NCI-H1048 (cell line): Measurements from ENCODE around the gene EMILIN1.
A peak's percentile ranks its signal among the peaks of the same experiment; 100 is the strongest.

Experiments used
- DNase-seq: peaks from one replicate; lab custom pipeline; 2025; lab: John Stamatoyannopoulos, UW

Gene EMILIN1

GRCh38 chr2:27080140-27080469 lies 1.7 kb downstream of the EMILIN1 start:
- DNase-seq, result no peak

- no peak for DNase-seq
Observed at GRCh38 chr2:27080603-27080936, 2.2 kb downstream of the EMILIN1 start.

GRCh38 chr2:27081984-27082772 lies 3.8 kb downstream of the EMILIN1 start:
- DNase-seq, result no peak

GRCh38 chr2:27082773-27083409 lies 4.5 kb downstream of the EMILIN1 start:
- no peak for DNase-seq

- DNase-seq, result no peak
Observed at GRCh38 chr2:27083410-27084296, 5.2 kb downstream of the EMILIN1 start.

- DNase-seq, result no peak
Observed at GRCh38 chr2:27084297-27085061, 6.1 kb downstream of the EMILIN1 start.

- no peak for DNase-seq
Observed at GRCh38 chr2:27085062-27085672, 6.8 kb downstream of the EMILIN1 start.

GRCh38 chr2:27085673-27086089 lies 7.3 kb downstream of the EMILIN1 start:
- no peak for DNase-seq

GRCh38 chr2:27086090-27086723 lies 7.8 kb downstream of the EMILIN1 start:
- DNase-seq, result peak; percentile 74

- DNase-seq, result no peak
Observed at GRCh38 chr2:27086724-27087593, 8.5 kb downstream of the EMILIN1 start, which contains the start of gene KHK. Gene KHK (plus strand): TSS chr2:27086772. CDS start chr2:27087260, 488 bp downstream.

- DNase-seq, result no peak
Observed at GRCh38 chr2:27087823-27088410, 9.5 kb downstream of the EMILIN1 start.

- DNase-seq, result no peak
Observed at GRCh38 chr2:27088634-27089033, 10.2 kb downstream of the EMILIN1 start.

- DNase-seq, result no peak
Observed at GRCh38 chr2:27089111-27089954, 10.9 kb downstream of the EMILIN1 start.

GRCh38 chr2:27091746-27092695 lies 13.6 kb downstream of the EMILIN1 start:
- no peak for DNase-seq

- no peak for DNase-seq
Observed at GRCh38 chr2:27092696-27093429, 14.4 kb downstream of the EMILIN1 start.

- no peak for DNase-seq
Observed at GRCh38 chr2:27093430-27094352, 15.3 kb downstream of the EMILIN1 start.
